HG03575 (cell line): Measurements from ENCODE around the gene RPS6KB2.

Experiments used
- ATAC-seq: cut with Tn5 transposase; IDR thresholded peaks from one replicate; pipeline ENCODE4 v1.9.1; 2021; ENCODE audit not compliant: unreplicated experiment, insufficient number of reproducible peaks, low FRiP score; ENCODE audit errors: extremely low read depth

RPS6KB2 gene

GRCh38 chr11:67437809-67438157, 9.5 kb downstream of the RPS6KB2 start:
- ATAC-seq = no peak

GRCh38 chr11:67438158-67438902, 10.0 kb downstream of the RPS6KB2 start:
- no peak for ATAC-seq

GRCh38 chr11:67439321-67440228, 11.3 kb downstream of the RPS6KB2 start:
- no peak for ATAC-seq

- ATAC-seq = no peak
These were observed 12.2 kb downstream of the RPS6KB2 start for GRCh38 chr11:67440229-67441097.

- no peak for ATAC-seq
These were observed 12.8 kb downstream of the RPS6KB2 start for GRCh38 chr11:67441098-67441563.

GRCh38 chr11:67441731-67442351, 13.5 kb downstream of the RPS6KB2 start:
- ATAC-seq = no peak

GRCh38 chr11:67442504-67443404, 14.5 kb downstream of the RPS6KB2 start:
- ATAC-seq = no peak

- no peak for ATAC-seq
These were observed 17.2 kb downstream of the RPS6KB2 start for GRCh38 chr11:67445515-67445914.

GRCh38 chr11:67448220-67448609, 19.9 kb downstream of the RPS6KB2 start:
- no peak for ATAC-seq

- no peak for ATAC-seq
These were observed 21.0 kb downstream of the RPS6KB2 start for GRCh38 chr11:67449116-67449844.

GRCh38 chr11:67450796-67451657, 22.7 kb downstream of the RPS6KB2 start:
- no peak for ATAC-seq

- no peak for ATAC-seq
These were observed 23.3 kb downstream of the RPS6KB2 start for GRCh38 chr11:67451658-67451976.

GRCh38 chr11:67452141-67452952, 24.1 kb downstream of the RPS6KB2 start, which contains the start of gene GPR152:
Gene GPR152 (minus strand): TSS chr11:67452729. CDS start chr11:67452724, 5 bp downstream.
- no peak for ATAC-seq

GRCh38 chr11:67453816-67454732, 25.8 kb downstream of the RPS6KB2 start:
- ATAC-seq = no peak

- no peak for ATAC-seq
These were observed 26.8 kb downstream of the RPS6KB2 start, which contains the start of gene CABP4 for GRCh38 chr11:67455054-67455453. Gene CABP4 (plus strand): TSS chr11:67455354. CDS start chr11:67455424, 70 bp downstream.
